GM19455 (cell line): ENCODE measurements around the gene SPNS2.

Source experiments
- ATAC-seq: cut with Tn5 transposase; IDR thresholded peaks from one replicate; pipeline ENCODE4 v1.9.1; 2021; ENCODE audit not compliant: unreplicated experiment

SPNS2 gene

DNA sequence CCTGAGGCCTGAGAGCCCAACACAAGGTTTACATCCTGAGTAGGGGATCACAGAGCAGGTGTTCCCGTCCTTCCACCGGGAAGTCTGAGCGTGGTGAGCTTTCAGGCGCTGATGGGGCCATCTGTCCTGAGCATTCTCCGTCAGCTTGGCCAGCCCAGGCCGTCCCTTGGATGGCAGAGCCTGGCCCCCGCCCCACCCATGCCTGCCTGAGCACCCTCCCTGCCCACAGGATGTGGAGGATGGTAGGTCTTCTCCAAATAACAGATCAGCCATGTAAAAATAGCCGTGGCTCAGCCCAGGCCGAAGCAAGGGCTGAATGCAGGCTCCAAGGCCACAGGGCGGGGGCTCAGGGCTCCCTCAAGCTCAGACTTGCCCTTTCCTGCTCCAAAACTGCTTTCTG lies 20.2 kb downstream of the SPNS2 start:
- no peak for ATAC-seq

DNA sequence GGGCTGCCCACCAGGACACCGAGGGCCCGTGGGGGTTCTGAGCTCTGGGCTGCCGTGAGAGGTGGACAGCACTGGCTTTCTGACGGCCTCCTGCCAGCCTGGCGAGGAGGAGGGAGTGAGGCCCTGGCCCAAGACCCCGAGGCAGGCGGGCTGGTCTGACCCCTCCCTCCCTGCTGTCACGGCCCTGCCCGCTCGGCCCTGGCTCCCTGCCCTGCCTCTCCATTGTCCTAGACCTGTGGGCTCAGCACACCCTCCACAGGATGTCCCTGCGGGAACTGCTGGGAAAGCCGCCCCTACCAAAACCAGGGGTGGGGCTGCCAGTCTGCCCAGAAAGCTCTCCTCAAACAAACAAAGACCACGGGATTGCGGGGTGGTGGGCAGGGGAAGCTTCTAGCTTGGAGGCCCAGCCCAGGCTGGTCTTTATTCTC lies 20.7 kb downstream of the SPNS2 start:
- no peak for ATAC-seq

DNA sequence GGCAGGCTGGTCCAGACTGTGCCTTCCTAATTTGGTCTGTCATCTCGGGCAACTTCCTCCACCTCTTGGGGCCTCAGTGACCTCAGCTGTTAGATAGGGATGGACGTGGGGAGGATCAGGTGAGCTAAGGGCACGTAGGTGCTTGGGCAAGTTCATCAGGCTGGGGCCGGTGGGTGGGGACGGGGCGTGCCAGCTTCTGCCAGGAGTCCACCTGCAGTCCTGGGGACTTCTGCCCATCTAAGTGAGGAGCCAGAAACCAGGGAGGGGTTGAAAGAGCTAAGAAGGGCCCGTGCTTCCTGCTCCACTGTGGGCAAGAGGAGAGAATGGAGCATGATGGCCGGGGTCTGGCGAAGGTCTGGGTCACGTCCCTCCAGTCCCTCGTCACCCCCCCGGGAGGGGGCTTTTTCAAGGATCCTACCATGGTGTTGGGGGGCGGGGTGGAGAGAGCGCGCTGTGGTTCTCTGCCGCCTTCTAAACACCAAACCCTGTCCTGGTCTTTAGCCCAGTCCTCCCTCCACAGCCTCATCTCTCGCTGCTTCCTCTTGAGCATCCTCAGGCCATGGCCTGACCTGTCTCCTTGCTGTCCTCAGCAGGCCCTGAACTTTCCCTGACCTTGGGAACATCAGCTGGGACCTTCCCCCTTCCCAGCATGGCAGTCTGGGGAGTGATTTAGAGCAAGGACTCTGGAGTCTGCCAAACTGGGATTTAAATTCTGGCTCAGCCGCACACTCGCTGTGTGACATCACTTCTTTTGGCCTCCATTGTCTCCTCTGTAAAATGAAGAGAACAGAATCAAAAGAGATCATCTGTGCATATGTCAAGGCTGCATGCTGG lies 21.6 kb downstream of the SPNS2 start:
- no peak for ATAC-seq

DNA sequence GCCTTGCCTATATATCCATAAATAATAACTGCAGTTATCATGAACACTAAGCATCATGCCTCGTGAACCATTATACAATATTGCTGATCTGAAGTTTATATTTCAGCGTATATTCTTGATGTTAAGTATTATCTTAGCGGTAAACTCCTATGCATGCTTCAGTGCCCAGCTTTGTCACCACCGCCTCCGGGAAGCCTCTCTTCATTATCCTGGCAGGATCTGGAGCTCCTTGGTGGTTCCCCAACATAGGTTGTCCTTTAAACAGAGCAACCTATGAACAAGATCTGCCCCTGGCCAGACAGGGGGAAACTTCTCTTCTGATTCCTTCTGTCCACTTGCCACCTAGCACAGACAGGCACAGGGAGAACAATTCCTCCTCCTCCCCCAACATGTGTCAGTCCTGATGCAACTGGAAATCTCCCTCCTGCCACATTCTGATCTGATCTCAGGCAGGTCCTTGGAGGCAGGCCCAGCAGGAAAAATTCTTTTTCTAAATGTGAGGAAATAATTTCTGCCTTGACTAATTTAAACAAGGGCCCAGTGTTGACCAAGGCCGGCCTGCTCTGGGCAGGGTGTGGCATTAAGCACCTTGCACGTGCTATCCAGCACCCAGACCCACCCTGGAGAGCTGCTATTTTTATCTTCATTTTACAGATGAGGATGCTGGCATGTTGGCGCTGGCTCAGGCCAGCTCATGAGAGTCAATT lies 22.4 kb downstream of the SPNS2 start:
- no peak for ATAC-seq

DNA sequence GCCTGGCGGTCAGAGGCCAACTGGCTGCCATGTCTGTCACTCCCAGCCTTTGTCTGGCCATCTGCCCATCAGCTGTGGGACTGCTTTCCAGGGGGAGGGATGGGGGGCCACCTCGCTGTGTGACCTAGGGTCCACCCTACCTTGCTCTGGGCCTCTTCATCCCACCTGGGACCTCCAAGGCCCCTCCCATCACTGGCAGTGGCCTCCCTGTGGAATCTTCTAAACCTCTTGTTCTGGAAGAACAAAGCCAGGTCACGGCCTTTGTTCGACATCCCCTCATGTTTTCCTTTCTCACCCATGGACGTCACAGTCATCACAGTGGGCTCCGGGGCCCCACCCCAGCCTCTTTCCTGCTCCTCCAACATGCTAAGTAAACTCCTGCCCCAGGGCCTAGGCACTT lies 24.0 kb downstream of the SPNS2 start:
- ATAC-seq: no peak

DNA sequence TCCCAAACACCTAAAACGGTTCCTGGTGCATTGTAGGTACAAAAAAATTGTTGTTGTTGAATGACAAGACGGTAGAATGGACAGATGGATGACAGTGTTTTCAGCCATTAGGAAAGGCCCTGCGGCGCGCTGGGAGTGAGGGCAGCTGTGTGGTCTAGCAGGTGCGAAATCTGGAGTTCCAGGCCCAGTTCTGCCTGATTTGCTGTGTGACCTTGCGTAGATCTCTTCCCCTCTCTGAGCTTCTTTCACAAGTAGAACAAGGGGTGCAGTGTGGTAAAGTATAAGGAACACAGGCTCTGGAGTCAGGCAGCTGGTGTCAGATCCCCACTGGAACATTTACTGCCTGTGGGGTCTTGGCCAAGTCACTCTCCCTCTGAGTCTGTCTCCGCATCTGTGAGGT lies 25.3 kb downstream of the SPNS2 start:
- no peak for ATAC-seq

DNA sequence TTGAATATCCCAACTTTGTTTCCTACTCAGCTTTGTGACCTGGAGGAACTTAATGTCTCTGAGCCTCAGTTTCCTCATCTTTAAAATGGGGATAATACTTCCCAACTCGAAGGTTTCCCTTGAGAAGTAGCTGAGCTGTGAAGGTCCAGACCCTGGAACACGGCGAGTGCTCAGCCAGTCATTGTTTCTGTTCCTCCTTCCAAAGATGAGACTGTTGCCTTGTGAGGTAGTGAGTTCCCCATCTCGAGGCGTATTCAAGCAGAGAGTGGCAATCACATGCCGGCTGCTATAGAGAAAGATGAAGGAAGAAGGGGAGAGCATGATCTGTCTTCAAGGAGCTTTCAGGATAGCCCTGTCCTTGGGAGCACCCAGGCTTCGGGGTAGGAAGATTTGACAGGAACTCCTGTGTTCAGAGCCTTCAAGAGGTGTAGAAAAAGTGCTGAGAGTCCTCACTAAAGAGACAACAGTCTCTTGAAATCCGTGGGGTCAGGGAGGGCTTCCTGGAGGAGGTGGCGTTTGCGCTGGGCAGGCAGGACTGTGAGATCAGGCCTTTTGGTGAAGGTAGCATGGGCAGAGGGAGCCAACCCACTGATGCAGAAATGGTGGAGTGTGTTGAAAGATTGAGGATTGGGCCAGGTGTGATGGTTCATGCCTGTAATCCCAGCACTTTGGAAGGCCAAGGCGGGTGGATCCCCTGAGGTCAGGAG lies 27.2 kb downstream of the SPNS2 start:
- ATAC-seq: no peak

DNA sequence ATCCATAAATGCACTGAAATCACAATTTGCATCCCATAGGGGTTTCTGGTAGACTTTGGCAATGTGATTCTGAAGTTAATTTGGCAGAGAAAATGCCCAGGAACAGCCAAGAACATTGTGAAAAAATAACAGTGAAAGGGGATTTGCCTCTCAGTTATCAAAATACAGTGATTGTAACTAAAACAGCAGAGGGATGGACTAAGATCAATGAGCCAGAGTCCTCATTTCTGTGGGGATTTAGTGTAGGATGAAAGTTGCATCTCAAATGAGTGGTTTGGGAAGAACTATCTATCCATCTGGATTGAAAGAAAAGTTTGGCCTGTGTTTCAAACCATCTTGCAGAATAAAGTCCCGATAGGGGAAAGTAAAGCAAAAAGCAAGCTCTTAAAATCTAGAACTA lies 28.5 kb downstream of the SPNS2 start:
- no peak for ATAC-seq

DNA sequence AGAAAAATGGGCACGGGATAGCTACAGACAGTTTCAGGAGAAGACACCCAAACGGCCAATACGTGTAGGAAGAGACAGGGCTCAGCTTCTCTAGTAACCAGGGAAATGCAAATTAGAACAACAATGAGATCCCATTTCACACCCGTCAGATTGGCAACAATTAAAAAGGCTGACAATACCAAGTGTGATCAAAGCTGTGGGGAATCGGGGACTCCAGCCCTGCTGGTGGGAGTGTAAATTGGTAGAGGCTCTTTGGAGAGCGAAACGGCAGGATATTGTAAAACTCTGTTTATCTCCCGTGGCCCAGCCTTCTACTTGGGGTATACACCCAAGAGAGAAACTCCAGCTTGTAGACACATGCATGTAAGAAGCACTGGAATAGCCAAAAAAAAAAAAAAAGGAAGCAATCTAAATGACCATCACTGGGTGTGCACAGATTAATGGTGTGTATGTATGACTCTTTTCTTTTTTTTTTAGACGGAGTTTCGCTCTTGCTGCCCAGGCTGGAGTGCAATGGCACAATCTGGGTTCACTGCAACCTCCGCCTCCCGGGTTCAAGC lies 29.0 kb downstream of the SPNS2 start:
- no peak for ATAC-seq

DNA sequence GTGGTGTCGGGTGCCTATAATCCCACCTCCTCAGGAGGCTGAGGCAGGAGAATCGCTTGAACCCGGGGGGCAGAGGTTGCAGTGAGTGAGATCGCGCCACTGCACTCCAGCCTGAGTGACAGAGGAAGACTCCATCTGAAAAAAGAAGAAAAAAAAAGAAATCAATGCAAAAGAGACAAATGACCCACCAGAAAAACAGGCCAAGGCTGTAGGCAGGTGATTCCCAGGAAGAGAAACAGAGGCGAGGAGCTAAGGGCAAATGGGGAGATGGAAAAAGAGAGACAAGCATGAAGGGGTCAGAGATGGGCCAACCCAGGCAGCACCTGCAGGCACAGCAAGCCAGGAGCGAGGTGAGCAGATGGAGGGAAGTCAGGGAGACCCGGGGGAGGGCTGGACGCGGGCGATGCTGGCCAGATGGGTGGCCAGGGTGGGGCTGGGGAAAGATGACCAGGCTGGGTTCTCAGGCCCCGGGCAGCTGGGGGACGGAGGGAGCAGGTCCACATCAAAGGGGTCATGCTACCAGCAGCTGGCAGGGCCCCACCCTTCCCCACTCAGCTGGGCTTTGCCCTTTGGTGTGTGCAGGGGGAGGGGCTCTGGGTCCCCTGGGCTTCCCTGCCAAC lies 31.0 kb downstream of the SPNS2 start:
- ATAC-seq: no peak

DNA sequence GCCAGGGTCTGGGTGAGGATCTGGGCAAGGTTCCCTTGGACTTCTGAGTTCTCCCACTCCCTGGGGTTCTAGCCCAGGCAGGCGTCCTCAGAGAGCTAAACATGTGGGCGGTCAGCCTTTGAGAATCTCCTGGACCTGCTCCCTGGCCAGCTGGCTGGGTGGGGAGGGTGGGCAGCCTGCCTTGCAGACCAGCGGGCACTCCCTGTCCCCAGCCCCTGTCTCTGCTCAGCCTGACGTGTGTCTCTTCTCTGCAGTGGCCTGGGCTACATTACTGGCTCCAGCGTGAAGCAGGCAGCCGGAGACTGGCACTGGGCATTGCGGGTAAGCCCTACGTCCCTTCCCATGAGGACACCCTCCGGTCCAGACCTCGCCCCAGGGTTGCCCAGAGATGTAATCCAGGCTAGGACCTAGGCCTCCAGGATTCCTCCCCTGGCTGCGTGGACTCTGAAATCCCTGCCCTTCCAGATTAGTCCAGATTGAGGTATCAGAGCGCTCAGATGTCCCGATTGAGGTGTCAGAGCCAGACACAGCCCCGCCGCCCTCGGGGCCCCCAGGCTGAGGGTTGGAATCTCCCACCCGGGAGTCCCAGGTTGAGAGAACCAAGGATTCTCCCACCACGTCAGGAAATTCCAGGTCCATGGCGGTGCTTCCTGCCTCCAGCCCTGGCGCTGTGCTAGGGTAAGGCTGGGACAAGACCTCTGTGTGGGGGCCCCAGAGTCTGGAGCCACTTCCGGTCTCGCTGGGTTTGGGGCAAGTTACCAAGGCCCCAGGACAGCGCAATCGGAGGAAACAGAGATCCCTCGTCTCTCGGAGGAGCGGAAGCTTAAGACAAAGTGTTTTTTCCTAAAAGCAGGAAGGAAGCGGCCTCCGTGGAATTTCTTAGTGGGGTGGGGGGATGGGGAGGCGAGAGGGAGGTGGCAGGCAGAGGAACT lies 32.4 kb downstream of the SPNS2 start:
- ATAC-seq: no peak

DNA sequence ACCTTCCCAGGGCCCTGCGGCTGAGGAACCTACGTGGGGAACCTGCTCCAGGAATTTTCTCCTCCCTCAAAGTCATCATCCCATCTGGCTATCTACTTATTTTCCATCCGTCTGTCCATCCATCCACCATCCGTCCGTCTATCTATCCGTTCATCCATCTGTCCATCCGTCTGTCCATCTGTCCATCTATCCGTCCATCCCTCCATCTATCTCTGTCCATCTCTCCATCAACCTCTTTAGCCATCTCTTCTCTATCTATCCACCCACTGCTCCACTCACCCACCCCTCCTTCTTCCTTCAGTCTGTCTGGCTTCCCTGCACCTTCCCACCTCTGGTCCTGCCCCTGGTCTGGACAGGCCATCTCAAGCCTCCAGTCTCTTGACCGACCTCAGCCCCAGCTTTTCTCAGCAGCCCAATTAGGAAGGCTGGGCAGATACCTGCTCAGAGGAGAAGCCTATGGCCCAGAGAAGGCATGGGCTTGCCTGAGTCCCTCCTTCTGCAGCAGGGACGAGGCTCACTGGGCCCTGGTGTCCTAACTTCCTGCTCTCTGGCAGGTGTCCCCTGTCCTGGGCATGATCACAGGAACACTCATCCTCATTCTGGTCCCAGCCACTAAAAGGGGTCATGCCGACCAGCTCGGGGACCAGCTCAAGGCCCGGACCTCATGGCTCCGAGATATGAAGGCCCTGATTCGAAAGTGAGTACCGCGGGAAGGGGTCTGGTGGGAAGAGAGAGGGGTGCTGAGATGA lies 33.5 kb downstream of the SPNS2 start:
- no peak for ATAC-seq

DNA sequence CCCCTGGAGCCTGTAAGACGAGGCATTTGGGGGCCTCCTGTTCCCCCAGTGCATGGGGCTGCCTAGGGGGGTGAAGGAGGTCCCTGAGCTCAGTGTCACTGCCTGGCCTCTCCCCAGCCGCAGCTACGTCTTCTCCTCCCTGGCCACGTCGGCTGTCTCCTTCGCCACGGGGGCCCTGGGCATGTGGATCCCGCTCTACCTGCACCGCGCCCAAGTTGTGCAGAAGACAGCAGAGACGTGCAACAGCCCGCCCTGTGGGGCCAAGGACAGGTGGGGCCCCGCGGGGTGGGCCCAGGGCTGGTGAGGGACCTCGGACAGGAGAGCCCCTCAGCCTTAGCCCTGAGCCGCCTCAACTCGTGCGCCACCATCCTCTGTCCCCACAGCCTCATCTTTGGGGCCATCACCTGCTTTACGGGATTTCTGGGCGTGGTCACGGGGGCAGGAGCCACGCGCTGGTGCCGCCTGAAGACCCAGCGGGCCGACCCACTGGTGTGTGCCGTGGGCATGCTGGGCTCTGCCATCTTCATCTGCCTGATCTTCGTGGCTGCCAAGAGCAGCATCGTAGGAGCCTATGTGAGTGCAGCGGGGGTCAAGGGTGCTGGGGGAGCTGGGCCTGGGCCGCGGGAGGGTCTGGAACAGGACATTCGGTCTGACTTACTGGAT lies 34.3 kb downstream of the SPNS2 start:
- ATAC-seq: no peak

DNA sequence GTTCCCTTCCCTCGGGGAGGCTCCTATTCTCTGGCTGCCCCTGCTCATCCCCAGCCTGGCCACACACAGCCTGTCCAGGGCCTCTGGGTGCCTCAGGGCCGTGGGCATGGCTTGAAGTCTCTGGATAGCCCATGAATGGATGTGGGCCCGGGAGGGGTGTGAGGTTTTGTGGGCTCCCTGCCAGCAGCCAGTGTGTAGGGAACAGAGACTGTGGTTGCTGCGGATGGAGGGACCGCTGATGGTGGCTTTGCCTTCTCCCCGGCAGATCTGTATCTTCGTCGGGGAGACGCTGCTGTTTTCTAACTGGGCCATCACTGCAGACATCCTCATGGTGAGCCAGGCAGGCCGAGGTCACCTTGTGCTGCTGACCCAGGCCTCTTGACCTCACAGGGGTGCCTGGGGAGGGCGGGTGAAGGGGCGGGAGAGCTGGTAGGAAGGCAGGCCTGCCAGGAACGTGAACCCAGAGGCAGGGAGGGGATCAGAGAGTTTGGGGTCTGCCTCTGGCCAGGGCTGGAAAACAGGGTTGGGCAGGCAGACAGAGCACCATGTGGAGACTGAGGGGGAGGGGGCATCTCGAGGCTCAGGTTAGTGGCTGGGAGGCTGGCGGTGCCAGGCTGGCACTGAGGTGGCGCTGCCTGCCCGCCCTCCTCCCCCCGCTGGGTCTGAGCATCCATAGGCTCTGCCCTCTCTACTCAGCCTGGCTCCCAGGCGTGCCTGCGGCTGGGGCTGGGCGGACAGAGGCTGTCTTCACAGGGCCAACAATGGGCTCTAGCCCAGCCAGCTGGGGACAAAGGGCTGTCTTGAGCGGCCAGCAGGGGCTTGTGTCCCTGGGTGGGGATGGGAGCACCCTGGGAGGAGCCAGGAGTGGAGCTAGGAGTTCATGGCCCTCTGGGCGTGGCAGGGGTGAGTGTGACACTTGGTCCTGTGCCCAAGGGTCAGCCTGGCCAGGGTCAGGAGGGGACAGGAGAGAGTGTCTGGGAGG lies 35.1 kb downstream of the SPNS2 start:
- ATAC-seq: no peak

DNA sequence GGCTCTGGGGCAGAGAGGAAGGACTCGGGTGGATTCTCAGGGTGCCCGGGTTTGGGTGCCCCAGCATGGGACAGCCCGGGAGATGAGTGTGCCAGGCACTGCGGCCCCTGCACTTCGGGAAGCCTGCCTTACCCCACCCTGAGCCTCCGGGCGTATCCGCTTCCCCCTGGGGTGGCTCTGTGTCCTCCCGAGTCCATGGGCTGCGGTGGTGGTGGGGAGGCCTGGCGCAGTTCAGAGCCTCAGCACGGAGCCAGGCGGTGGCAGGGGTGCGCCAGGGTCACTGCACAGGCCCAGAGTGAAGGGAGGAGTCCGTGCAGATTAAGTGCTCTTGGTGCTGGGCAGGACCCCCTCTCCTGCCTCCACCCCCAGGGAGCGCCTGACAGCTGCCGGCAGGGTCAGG lies 35.8 kb downstream of the SPNS2 start:
- ATAC-seq: no peak

DNA sequence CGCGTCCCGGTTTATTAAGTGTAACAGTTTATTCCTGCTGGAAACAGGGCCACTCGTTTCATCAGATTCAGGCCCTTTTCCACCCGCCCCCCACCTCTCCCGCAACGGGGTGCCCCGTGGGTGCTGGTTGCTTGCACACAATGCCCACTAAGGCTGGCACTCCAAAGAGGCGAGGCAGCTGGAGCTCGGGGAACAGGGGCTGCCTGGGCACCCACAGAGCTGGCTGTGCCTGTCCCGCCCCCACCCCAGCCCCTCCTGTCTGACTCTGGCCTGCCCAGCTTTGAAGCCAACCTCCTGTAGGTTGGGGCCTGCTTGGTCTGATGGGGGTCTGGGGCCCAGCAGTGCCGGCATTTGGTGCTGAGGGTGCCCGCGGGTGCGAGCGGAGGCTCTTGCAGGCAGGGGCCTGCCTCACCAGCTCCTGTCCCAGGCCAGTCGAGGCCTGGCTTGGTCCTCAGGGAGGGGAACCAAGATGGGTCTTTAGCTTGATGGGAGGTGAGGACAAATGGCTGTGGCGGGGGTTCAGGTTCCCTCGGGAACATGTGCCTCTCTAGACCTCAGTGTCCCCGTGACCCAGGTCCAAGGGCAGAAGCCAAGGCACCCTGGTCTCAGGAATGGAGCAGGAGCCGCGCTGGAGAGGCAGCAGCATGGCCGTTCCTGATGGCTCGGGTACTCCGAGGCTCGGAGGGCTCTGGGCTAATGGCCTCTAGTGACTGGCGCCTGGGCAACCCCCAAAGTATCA lies 36.4 kb downstream of the SPNS2 start:
- no peak for ATAC-seq

DNA sequence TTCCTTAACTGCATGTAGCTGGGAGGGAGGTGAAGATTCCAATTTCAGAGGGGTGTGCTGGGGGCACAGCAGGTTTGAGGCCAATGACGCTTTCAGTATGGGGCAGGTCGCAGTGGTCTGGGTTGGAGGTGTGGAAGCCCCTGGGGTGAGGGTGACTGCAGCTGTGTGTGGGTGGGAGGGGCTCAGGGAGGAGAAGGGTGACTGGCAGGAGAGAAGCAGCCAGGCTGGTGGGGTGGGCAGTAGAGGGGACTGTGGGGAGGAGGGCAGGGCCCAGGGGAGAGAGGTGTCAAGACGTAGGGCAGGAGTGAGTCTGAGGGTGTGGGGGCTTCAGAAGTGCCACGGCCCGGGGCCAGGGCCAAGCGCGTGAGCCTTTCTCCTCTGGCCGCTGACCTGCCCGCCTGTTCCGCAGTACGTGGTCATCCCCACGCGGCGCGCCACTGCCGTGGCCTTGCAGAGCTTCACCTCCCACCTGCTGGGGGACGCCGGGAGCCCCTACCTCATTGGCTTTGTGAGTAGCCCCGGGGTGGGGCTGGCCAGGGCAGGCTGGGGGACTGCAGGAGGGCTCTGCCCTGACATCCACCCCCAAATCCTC lies 37.1 kb downstream of the SPNS2 start:
- ATAC-seq: no peak
